K562 (cell line): ENCODE measurements around the gene SART1.

ENCODE experiments used
- E4F1 ChIP-seq: fragments of 250-450 bp; sonication (Bioruptor Pico); IDR thresholded peaks from 2 replicates; pipeline ENCODE4 v1.5.0; 2021; ENCODE audit warnings: mild to moderate bottlenecking, borderline replicate concordance
- POLR2AphosphoS5 ChIP-seq: IDR thresholded peaks from 2 replicates; pipeline ENCODE4 v1.6.1; 2011; ENCODE audit warnings: mild to moderate bottlenecking, low read depth, low read length, moderate library complexity; ENCODE audit not compliant: control insufficient read depth, insufficient read depth

- TF ChIP-seq POLR2AphosphoS5 (no peak), E4F1 (no peak)
Observed at GRCh38 chr11:66007201-66007634, 45.7 kb downstream of the SART1 start.
